Activated T-helper 1 cell treated with anti-CD3 and anti-CD28 coated beads, Interleukin-12 subunit alpha, Interleukin-12 subunit beta, Interleukin-2, Interleukin-4 antibody, amounts not matched to agents 30 ng/mL and 10 ng/mL and 1 ng/mL, durations not matched to agents 14 hours and 24 hours and 36 hours (primary cell): ENCODE data around the gene NT5DC1. TPM values are rescaled to one million over a fixed set of nuclear protein-coding genes. Genes with fewer than 3 reads are reported as not detected.

Source experiments
- DNase-seq: peaks from one replicate; pipeline ENCODE4 v3.0.0; 2021; ENCODE audit warnings: low spot score
- H3K27ac Mint-ChIP-seq: one replicate; pipeline ENCODE4 v1.8.0; 2021; ENCODE audit warnings: mild to moderate bottlenecking, mixed read lengths
- H3K27me3 Mint-ChIP-seq: one replicate; pipeline ENCODE4 v1.8.0; 2022; ENCODE audit warnings: mild to moderate bottlenecking, moderate library complexity, mixed read lengths; ENCODE audit not compliant: insufficient read depth
- H3K36me3 Mint-ChIP-seq: one replicate; pipeline ENCODE4 v1.8.0; 2021; ENCODE audit warnings: low read depth, mixed read lengths
- H3K4me1 Mint-ChIP-seq: one replicate; pipeline ENCODE4 v1.8.0; 2021; ENCODE audit warnings: low read depth, mixed read lengths
- H3K4me3 Mint-ChIP-seq: one replicate; pipeline ENCODE4 v1.8.0; 2021; ENCODE audit warnings: mild to moderate bottlenecking, moderate library complexity, mixed read lengths
- H3K9me3 Mint-ChIP-seq: one replicate; pipeline ENCODE4 v1.8.0; 2021; ENCODE audit warnings: mixed read lengths
- intact Hi-C: fragments of 100-400 bp; cut with micrococcal nuclease; formaldehyde crosslinking; loops from one replicate; pipeline ENCODE4 v1.15.1; 2024
- total RNA-seq: library from RNA; stranded (reverse); gene quantifications from 2 replicates; pipeline ENCODE4 v1.2.3, GENCODE V29; 2022

The NT5DC1 gene
- total RNA-seq, 1 donor from 2014 or later: 30.1 TPM

- intact Hi-C loops: no loop called here
- peaks cover 16% of the 10 kb centered on the region for H3K9me3 Mint-ChIP-seq
- H3K27ac Mint-ChIP-seq: no peak overlapping the region
- DNase-seq: no peak
- no peak overlapping the region for H3K4me3 Mint-ChIP-seq
- H3K36me3 Mint-ChIP-seq: no peaks in the 10 kb centered on the region
- H3K4me1 Mint-ChIP-seq: peaks cover 40% of the 10 kb centered on the region
- H3K27me3 Mint-ChIP-seq: no peaks in the 10 kb centered on the region
Observed at GRCh38 chr6:116099036-116099435, 1.6 kb upstream of the NT5DC1 start.

DNA sequence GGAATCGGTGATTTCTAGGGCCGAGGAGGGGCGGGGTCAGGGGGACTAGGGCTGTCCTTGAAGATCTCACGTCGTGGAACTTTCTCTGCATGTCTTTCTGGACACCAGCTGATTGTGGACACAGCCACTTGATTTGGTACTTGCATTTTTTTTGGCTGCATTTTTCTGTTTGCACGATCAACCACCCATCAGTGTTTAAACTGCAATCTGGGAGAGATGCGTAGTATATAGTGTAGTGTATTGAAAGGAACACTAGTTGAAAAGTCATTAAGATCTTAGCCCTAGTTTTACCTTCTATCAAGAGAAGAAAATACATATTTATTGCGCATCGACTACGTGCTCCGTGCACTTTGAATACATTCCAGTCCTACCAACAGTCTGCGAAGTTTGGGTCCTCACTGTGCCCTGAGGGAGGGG, 657 bp downstream of the NT5DC1 start:
- intact Hi-C loops: loop anchor here (1.0 to 10.0 kb wide), 7 partner anchors 153 to 581 kb away; partner anchors contain the start of genes KPNA5, RWDD1, TSPYL1 and TSPYL4
- Mint-ChIP-seq H3K36me3 (no peaks in the 10 kb centered on the region), H3K9me3 (peaks cover 6% of the 10 kb centered on the region), H3K27me3 (no peaks in the 10 kb centered on the region), H3K4me1 (peaks cover 59% of the 10 kb centered on the region), H3K27ac (peak overlapping the region; percentile 87), H3K4me3 (peak overlapping the region; percentile 95)
- DNase-seq: no peak

- Mint-ChIP-seq H3K4me1 (peaks cover 60% of the 10 kb centered on the region), H3K36me3 (no peaks in the 10 kb centered on the region), H3K4me3 (peak overlapping the region; percentile 95), H3K27me3 (no peaks in the 10 kb centered on the region), H3K27ac (peak overlapping the region; percentile 87), H3K9me3 (peaks cover under 1% of the 10 kb centered on the region)
- intact Hi-C loops: loop anchor here (1.0 to 10.0 kb wide), 7 partner anchors 153 to 581 kb away; partner anchors contain the start of genes KPNA5, RWDD1, TSPYL1 and TSPYL4
- no peak for DNase-seq
Observed at GRCh38 chr6:116101790-116102189, 1.1 kb downstream of the NT5DC1 start.

DNA sequence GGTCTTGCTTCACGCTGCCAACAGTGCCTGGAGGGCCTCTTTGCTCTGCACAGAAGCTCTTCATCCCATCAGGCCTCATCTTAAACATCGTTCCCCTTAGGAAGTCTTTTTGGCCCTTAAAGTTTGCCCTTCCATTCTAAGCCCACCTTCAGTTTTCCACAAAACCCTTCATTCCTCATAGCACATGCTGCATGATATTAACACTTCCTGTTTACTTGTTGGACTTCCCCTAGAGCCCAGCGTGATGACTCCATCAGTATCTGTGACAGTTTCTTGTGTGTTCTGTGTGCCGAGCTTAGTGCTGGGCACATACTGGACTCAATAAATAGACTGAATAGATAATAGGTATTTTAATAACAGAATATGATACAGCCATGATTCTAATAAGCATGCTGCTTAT, 2.2 kb downstream of the NT5DC1 start:
- peak overlapping the region; percentile 11 for H3K4me3 Mint-ChIP-seq
- intact Hi-C loops: loop anchor here (5.0 to 10.0 kb wide), 2 partner anchors 352 to 579 kb away; partner anchors contain the start of gene KPNA5
- H3K4me1 Mint-ChIP-seq: peaks cover 60% of the 10 kb centered on the region
- no peak for DNase-seq
- no peaks in the 10 kb centered on the region for H3K27me3 Mint-ChIP-seq
- no peaks in the 10 kb centered on the region for H3K9me3 Mint-ChIP-seq
- no peaks in the 10 kb centered on the region for H3K36me3 Mint-ChIP-seq
- H3K27ac Mint-ChIP-seq: no peak overlapping the region

DNA sequence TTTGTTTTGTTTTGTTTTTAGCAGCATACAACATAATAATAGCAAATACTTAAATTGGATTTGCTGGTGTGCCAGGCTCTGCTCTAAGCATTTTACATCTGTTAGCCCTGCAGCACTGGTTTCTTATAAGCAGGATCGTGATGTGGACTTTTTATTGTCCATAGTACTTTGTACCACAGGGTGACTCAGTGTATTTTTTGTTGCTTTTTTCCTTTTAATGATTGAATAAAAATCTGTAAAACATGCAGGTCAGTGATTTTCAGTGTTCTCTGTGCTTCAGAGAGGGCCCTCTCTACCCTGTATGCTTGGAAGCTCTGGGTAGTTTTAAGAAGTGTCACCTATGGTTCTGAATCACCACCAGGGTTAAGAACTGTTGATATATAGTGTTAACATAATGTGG, 4.0 kb downstream of the NT5DC1 start:
- Mint-ChIP-seq H3K27ac (no peak overlapping the region), H3K36me3 (peaks cover 9% of the 10 kb centered on the region), H3K27me3 (no peaks in the 10 kb centered on the region), H3K9me3 (no peaks in the 10 kb centered on the region), H3K4me3 (no peak overlapping the region), H3K4me1 (peaks cover 56% of the 10 kb centered on the region)
- no peak for DNase-seq
- intact Hi-C loops: loop anchor here (5.0 to 10.0 kb wide), 2 partner anchors 350 to 578 kb away; partner anchors contain the start of gene KPNA5

DNA sequence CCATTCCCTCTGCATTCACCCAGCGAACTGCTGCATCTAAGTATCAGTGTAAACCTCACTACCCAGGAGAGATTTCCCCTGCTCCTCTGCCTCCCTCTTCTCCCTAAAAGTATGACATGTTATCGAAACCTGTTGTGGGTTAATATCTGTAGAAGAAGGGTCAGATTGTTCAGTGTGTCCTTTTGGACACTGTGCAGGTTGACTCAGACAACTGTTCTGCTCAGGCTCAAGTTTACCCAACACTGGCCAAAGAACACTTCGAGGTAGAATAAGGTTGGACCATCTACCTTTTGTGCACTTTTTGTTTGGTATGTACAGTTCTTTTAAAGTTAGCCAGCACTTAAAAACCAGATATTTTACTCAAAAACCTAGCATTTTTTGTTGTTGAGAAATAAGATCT, 4.6 kb downstream of the NT5DC1 start:
- intact Hi-C loops: loop anchor here (10.0 kb wide), 1 partner anchor 350 kb away; no protein-coding TSS in a partner anchor
- no peak overlapping the region for H3K27ac Mint-ChIP-seq
- no peaks in the 10 kb centered on the region for H3K27me3 Mint-ChIP-seq
- no peak overlapping the region for H3K4me3 Mint-ChIP-seq
- no peaks in the 10 kb centered on the region for H3K9me3 Mint-ChIP-seq
- peaks cover 49% of the 10 kb centered on the region for H3K4me1 Mint-ChIP-seq
- DNase-seq: no peak
- peaks cover 10% of the 10 kb centered on the region for H3K36me3 Mint-ChIP-seq

GRCh38 chr6:116106146-116106545, 5.5 kb downstream of the NT5DC1 start:
- no peak overlapping the region for H3K27ac Mint-ChIP-seq
- intact Hi-C loops: loop anchor here (10.0 kb wide), 1 partner anchor 349 kb away; no protein-coding TSS in a partner anchor
- H3K9me3 Mint-ChIP-seq: no peaks in the 10 kb centered on the region
- no peak for DNase-seq
- no peaks in the 10 kb centered on the region for H3K27me3 Mint-ChIP-seq
- no peak overlapping the region for H3K4me3 Mint-ChIP-seq
- peaks cover 46% of the 10 kb centered on the region for H3K4me1 Mint-ChIP-seq
- peaks cover 14% of the 10 kb centered on the region for H3K36me3 Mint-ChIP-seq

- H3K36me3 Mint-ChIP-seq: peaks cover 20% of the 10 kb centered on the region
- no peaks in the 10 kb centered on the region for H3K9me3 Mint-ChIP-seq
- no peaks in the 10 kb centered on the region for H3K27me3 Mint-ChIP-seq
- no peak overlapping the region for H3K27ac Mint-ChIP-seq
- no peak overlapping the region for H3K4me3 Mint-ChIP-seq
- DNase-seq: no peak
- intact Hi-C loops: loop anchor here (10.0 kb wide), 1 partner anchor 346 kb away; no protein-coding TSS in a partner anchor
- peaks cover 22% of the 10 kb centered on the region for H3K4me1 Mint-ChIP-seq
Observed at GRCh38 chr6:116108836-116109235, 8.2 kb downstream of the NT5DC1 start.

- Mint-ChIP-seq H3K9me3 (no peaks in the 10 kb centered on the region), H3K27me3 (no peaks in the 10 kb centered on the region), H3K27ac (no peak overlapping the region), H3K4me1 (no peaks in the 10 kb centered on the region), H3K36me3 (peaks cover 23% of the 10 kb centered on the region), H3K4me3 (no peak overlapping the region)
- intact Hi-C loops: no loop called here
- DNase-seq: no peak
Observed at GRCh38 chr6:116111552-116112528, 11.2 kb downstream of the NT5DC1 start.

DNA sequence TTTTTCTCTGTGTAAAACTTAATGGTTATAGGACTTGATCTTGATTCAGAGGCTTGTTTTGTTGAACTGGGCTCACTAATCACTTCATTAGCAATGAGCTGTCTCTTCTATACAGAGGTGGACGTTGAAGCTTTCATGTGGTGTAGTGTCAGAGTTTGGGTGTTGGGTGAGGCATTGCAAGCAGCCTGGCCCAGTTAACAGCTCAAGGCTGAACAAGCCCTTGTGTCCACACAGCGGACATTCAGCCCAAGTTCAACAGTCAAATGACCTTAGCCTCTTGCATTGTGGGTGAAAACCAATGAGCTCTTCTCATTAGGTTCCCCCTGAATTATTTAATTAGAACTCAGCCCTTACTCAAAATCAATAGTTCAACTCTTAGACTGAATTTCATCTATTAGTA, 12.7 kb downstream of the NT5DC1 start:
- intact Hi-C loops: no loop called here
- Mint-ChIP-seq H3K27ac (no peak overlapping the region), H3K4me3 (no peak overlapping the region), H3K27me3 (no peaks in the 10 kb centered on the region), H3K9me3 (no peaks in the 10 kb centered on the region), H3K36me3 (peaks cover 23% of the 10 kb centered on the region), H3K4me1 (no peaks in the 10 kb centered on the region)
- DNase-seq: no peak

DNA sequence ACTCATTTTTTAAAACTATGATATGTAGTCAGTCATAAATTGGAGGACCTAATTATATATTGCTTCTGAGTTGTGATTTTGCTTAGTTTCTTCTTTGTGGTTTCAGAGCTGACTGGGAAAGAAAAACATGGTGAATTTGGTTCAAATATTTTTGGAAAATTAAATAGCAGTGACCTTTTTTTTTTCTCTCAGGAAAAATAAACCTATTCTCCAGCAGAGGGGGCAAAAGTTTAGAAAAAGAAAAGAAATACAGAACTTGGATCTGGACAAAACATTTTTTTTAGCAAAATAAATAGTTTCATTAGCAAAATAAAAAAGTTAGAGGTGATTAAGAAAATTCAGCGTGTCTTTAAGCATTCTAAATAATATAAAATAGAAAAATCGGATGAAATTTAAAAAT, 15.1 kb downstream of the NT5DC1 start:
- DNase-seq: no peak
- intact Hi-C loops: no loop called here
- Mint-ChIP-seq H3K9me3 (no peaks in the 10 kb centered on the region), H3K4me3 (no peak overlapping the region), H3K27me3 (no peaks in the 10 kb centered on the region), H3K27ac (no peak overlapping the region), H3K36me3 (peaks cover 10% of the 10 kb centered on the region), H3K4me1 (no peaks in the 10 kb centered on the region)

DNA sequence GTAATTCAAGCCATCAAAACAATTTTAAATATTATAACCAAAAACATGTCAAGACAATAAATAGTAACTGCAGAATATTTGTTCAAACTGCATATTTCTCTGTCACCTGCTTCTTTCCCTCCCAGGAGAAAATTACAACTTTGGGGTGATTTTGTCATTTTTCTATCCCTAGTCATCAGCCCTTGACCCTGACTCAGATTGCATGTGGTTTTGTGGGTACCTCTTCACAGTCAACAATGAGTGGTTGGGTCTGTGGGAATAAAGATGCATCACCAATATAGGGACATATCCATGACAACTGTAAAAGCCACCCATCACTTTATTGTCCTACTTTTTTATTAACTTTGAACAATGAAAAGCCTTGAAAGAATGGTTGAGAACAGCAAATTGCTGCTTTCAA, 18.0 kb downstream of the NT5DC1 start:
- no peak overlapping the region for H3K4me3 Mint-ChIP-seq
- no peaks in the 10 kb centered on the region for H3K4me1 Mint-ChIP-seq
- peaks cover 6% of the 10 kb centered on the region for H3K36me3 Mint-ChIP-seq
- intact Hi-C loops: no loop called here
- H3K9me3 Mint-ChIP-seq: no peaks in the 10 kb centered on the region
- H3K27ac Mint-ChIP-seq: no peak overlapping the region
- no peak for DNase-seq
- no peaks in the 10 kb centered on the region for H3K27me3 Mint-ChIP-seq

DNA sequence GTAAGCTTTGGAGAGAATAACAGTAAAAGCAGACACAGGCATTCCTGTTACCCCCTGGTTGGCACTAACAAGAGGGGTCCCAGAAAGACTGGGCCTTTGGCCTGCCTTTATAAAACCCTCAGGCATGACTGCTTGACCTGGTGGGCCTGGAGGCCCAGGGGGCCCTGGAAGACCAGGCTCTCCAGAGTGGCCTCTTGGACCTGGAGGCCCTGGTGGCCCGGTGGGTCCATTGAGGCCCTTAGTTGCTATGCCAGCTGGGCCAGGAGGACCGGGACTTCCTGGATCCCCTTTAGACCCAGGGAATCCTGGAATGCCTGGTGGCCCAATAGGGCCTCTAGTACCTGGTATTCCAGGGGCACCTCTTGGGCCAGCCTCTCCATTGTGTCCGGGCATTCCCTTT, 19.8 kb downstream of the NT5DC1 start:
- H3K4me1 Mint-ChIP-seq: no peaks in the 10 kb centered on the region
- intact Hi-C loops: no loop called here

More for the DNA sequence above, 19.8 kb downstream of the NT5DC1 start:
- DNase-seq: no peak
- no peak overlapping the region for H3K27ac Mint-ChIP-seq
- no peaks in the 10 kb centered on the region for H3K9me3 Mint-ChIP-seq
- H3K27me3 Mint-ChIP-seq: no peaks in the 10 kb centered on the region
- no peak overlapping the region for H3K4me3 Mint-ChIP-seq
- H3K36me3 Mint-ChIP-seq: peaks cover 3% of the 10 kb centered on the region
